Liver (tissue), 2 donors: ENCODE data around the gene TMEM178B.

Experiments
- YY1 ChIP-seq: IDR thresholded peaks from 2 replicates; pipeline ENCODE4 v1.6.1; 2016; ENCODE audit warnings: antibody characterized with exemption, mild to moderate bottlenecking
- TF ChIP-seq, protein P1 (sequence below): fragments of 150-350 bp; IDR thresholded peaks from 2 replicates; pipeline ENCODE4 v1.5.1; 2017; ENCODE audit warnings: improper control_type of control experiment, low read depth, low read length; ENCODE audit not compliant: missing input control
- TF ChIP-seq, protein P2 (sequence below): IDR thresholded peaks from 2 replicates; pipeline ENCODE4 v1.6.1; 2016; ENCODE audit warnings: antibody characterized with exemption
- donor health status: healthy.

GRCh38 chr7:141417506-141417905 lies 343.6 kb downstream of the TMEM178B start:
- TF ChIP-seq, protein P1, sequence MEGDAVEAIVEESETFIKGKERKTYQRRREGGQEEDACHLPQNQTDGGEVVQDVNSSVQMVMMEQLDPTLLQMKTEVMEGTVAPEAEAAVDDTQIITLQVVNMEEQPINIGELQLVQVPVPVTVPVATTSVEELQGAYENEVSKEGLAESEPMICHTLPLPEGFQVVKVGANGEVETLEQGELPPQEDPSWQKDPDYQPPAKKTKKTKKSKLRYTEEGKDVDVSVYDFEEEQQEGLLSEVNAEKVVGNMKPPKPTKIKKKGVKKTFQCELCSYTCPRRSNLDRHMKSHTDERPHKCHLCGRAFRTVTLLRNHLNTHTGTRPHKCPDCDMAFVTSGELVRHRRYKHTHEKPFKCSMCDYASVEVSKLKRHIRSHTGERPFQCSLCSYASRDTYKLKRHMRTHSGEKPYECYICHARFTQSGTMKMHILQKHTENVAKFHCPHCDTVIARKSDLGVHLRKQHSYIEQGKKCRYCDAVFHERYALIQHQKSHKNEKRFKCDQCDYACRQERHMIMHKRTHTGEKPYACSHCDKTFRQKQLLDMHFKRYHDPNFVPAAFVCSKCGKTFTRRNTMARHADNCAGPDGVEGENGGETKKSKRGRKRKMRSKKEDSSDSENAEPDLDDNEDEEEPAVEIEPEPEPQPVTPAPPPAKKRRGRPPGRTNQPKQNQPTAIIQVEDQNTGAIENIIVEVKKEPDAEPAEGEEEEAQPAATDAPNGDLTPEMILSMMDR, result no peak
- no peak for TF ChIP-seq YY1
- TF ChIP-seq, protein P2, sequence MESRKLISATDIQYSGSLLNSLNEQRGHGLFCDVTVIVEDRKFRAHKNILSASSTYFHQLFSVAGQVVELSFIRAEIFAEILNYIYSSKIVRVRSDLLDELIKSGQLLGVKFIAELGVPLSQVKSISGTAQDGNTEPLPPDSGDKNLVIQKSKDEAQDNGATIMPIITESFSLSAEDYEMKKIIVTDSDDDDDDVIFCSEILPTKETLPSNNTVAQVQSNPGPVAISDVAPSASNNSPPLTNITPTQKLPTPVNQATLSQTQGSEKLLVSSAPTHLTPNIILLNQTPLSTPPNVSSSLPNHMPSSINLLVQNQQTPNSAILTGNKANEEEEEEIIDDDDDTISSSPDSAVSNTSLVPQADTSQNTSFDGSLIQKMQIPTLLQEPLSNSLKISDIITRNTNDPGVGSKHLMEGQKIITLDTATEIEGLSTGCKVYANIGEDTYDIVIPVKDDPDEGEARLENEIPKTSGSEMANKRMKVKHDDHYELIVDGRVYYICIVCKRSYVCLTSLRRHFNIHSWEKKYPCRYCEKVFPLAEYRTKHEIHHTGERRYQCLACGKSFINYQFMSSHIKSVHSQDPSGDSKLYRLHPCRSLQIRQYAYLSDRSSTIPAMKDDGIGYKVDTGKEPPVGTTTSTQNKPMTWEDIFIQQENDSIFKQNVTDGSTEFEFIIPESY, result no peak
